GM12872 (cell line): ENCODE measurements around the gene PDGFRA.

ENCODE experiments used
- CTCF ChIP-seq: IDR thresholded peaks from 3 replicates; pipeline ENCODE4 v1.5.1; 2011; ENCODE audit warnings: low read depth, mild to moderate bottlenecking, low read length, moderate library complexity; ENCODE audit not compliant: insufficient read depth

Gene PDGFRA

GRCh38 chr4:54290980-54291379 lies 61.9 kb downstream of the PDGFRA start:
- no peak for TF ChIP-seq CTCF

- TF ChIP-seq CTCF: no peak
These were observed 67.6 kb downstream of the PDGFRA start for GRCh38 chr4:54296548-54297203.

- TF ChIP-seq CTCF: no peak
These were observed 79.0 kb downstream of the PDGFRA start for GRCh38 chr4:54308110-54308509.

- no peak for TF ChIP-seq CTCF
These were observed 86.8 kb downstream of the PDGFRA start for GRCh38 chr4:54315561-54316538.

DNA sequence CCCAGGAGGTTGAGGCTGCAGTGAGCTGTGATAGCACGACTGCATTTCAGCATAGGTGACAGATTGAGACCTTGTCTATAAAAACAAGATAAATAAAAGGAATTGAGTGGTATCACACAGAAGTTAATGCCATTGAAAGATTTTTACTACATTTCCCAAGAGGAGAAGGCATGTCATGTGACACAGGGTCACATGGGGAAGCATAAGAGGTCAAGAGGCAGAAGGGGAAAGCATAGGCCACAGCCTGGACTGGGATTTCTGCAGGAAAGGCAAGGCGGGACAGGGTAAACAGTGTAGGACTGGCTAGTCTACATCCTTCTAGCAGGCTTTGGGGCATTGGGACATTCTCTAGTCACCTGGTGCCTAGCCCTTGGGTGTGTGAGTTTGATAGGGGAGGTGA lies 88.6 kb downstream of the PDGFRA start:
- TF ChIP-seq CTCF: no peak

GRCh38 chr4:54318904-54319303 lies 89.8 kb downstream of the PDGFRA start:
- TF ChIP-seq CTCF: peak; percentile 97

DNA sequence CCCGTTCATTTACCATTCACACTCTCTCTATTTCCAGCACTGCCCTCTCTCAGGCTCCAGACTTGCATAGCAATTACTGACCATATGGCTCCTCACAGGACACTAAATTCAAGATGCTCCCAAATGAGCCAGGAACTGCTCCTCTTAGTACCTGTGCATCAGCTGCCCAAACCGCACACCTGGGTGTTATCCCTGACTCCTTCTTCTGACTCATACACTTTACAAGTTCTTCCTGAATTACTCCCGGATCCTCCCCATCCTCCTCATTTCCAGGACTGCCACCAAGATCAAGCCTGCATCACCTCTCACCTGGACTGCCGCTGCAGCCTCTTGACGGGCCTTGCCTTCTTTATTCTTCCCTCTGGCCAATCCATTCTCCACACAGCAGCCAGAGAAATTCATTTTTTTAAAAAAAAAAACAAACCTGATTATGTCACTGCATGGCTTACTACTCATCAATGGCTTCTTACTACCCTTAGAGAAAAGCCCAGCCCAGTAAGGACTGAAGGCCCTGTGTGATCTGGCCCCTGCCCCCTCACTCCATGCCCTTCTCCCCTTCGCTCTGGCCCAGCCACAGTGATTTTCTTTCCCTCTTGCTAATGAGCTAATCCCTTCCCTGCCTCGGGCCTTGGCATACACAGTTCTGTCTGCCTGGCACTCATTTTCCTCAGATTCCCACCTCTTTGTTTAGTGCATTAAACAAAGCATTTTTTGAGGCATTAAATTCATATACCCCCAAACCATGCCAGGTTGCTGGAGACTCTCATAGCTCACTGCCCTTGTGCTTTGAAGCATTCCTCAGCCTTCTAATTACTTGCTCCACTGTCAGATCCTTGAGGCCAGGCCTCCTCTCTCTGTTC lies 92.0 kb downstream of the PDGFRA start:
- TF ChIP-seq CTCF: no peak
